IPS DF 4.7 (cell line): ENCODE data around the gene ANTXR1.

Experiments used
- DNase-seq: peaks from one replicate; pipeline ENCODE4 v3.0.0-alpha.2; 2013; ENCODE audit warnings: low spot score; ENCODE audit errors: extremely low read depth

Gene ANTXR1

GRCh38 chr2:69131983-69132675 lies 119.2 kb downstream of the ANTXR1 start:
- DNase-seq: no peak

DNA sequence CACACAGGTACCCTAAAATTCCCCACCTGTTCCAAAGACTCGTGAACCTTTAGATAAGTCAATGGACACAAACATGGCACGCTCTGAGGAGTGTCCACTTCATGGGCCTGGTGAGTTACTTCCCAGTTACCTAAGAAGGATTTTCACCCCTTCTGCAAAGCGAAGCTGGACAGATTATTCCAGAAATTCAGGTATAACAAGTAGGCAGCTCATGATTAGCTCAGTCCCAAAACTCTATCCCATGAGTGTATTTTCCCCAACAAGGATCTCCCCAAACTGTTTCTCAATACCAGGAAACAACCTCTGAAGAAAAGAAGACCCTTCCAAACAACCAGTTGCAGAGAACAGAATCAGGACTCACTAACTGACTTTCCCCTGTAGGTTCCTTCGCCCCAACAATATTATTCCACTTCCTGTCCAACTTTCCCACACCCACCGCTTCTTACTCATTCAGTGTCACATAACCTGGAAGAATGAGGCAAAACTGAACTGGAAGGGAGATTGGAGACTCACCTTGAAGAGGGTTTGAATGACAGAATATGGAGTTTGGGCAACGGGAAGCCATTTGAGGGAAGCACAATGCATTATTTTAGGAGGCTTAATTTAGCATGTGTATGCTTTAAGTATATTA lies 120.1 kb downstream of the ANTXR1 start:
- DNase-seq: no peak

DNA sequence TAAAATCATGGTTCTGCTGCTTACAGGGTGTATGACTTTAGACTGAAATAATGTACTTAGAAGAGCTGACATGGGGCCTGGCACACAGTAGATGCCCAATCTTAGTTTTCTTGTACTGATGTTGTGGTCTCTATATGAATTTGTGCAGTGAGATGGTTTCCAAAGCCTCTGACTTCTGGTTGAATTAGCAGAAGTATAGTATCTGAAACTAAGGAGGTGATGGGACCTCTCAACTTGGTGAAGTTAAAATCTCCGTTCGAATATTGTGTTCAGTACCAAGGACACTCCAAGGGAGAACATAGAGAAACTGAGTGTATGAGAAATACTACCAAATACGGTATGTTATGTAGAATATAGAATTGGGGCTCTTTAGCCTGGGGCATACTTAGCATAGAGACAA lies 120.9 kb downstream of the ANTXR1 start:
- no peak for DNase-seq

DNA sequence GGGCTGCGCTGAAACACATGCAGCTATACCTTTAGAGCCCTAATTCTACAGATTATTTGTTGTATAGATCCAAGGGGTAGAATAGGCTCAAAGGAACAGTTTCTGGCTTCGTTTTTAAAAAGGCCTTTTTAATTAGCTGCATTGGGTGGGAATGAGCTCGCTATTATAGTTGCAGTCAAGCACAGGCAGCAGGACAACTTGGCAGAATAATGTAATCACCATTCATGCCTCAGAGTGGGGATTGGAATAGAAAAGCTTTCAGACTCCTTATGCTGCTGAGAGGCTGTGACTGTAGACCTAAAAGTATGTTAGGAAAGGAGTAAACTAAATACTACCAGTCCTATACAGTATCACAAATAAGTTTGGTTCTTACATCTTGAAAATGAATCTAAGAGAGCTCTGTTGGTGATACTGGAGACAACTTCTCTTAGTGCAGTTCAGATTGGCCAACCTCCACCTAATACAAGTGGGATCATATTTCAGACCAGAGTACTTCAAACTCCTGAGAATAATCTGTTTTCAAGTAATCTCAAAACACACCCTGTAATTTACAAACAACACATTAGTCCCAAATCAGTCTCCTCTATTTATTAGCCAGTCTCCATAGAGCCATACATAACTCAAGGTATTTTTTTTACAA lies 121.4 kb downstream of the ANTXR1 start:
- no peak for DNase-seq

DNA sequence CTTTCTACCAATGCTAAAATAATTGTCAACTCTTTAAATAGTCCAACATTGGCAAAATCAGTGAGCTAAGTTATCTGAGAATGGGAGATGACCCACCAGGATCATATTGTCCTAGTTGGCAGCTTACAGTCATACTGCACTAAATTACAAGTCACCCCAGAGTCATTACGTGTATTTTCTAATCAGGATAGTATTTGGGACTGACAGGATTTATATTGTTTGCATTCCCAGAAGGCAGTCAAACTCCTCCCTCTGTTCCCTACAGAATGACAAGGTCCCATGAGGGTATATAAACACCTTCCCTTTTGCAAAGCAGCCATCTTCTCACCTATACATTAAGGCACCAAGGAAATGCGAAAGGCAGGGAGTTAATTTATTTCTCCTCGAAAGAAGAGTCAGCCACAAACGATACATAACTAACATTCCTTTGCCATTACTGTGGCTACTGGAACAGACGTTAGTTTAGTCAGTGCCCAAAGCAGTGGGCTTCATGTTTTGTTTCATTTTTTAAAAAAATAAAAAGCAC lies 125.3 kb downstream of the ANTXR1 start:
- DNase-seq: no peak

- DNase-seq: no peak
Measured at GRCh38 chr2:69138793-69139459, 125.9 kb downstream of the ANTXR1 start.

DNA sequence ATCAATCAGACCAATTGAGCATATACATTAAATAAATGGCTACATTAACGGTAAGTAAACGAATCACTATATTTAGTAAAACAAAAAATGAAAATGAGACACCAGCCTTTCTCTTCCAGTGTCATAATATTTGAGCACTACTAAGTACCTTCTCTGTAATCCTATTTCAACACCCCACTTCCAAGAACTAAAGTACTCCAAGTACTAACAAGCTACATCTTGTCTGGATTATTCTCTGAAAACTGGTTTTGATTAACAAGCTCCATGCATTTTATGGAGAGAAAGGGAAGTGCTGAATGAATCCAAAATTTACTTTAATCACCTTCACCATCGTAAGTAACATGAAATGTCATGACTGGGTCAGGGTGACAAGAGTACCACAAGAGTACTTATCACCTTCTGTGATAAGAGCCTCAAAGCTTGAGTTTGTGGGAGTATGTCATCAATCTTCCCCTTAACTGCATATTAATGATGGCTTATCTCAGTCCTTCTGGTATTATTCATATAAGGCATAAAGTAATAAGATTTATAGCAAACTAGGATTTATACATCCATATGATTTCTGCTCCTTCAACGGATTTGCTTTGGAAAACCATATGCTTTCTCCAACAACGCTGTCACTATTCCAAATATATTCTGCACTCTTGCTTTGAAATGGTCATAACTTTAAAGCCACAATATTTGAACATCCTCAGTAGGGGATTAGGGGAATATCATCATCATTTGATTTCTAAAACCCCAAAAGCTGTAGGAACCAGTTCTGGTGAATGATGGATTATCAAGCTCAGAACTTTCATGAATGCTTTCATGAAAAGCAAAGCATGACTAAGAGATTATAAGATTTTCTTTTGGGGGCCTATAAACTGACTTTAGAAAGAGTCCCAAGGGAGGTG lies 127.0 kb downstream of the ANTXR1 start:
- DNase-seq: no peak

DNA sequence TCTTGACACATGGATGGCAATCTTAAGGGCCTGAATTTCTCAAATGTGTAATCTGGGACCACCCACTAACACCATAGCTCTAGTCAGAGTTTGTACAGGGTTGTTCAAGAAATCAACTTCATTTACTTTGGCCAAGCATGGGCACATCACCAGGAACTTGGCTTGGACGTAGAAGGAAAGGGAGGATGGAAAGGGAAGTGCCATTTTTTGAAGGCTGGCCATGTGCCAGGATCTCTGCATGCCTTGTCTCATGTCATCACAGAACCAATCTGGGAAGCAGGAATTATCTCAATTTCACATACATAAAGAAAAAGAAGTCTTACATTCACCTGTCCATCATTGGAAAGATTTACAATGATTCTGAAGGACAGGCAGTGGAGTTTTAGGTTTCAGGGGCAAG lies 128.1 kb downstream of the ANTXR1 start:
- DNase-seq: no peak

- DNase-seq: no peak
Measured at GRCh38 chr2:69143748-69144360, 130.9 kb downstream of the ANTXR1 start.

DNA sequence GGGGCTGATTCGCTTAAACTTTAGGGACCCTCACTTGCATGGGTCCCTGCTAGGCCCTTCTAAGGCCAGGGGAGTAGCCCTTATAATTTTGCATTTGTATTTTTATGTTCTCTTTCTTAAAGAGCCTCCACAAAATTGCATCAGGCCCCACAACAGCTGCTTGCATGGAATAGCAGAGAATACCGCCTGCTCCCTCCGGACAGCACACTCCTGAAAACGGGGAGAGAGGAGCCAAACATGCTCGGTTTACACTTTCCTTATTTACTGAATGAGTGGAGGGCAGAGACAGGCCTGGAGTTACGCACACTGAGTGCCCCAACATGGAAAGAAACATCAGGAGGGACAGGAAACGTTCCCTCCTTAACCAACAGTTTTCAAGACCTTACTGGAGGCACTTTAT lies 132.2 kb downstream of the ANTXR1 start:
- DNase-seq: no peak

DNA sequence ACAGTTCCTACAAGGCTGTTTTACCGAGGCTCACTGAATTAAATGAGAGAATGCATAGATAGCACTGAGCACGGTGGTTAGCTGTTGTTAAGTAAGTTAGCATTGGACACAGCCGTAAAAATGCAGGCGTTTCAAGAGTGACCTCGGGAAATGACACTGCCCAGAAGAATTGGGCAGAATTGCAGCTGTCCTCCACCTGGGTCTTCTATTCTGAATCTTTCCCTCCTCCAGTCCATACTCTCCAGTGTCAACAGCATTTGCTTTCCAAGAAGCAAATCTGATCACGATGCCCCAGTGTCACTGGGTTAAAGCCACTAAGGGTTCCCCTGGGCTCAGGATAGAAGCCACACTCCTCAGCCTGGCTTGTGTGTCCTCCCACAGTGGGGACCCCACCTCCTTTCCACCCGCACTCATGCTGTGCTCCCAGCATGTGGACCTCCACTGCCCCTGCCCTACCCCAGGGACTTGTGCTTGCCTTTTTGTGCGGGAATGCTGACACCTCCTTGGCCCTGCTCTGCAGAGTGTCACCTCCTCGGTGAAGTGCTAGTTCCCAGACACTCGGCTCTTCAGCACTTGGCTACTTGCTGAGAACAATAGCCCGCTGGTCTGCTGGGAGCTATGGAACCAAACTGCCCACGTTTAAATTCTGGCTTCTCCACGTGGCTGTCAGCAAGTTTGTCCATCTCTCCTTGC lies 135.0 kb downstream of the ANTXR1 start:
- DNase-seq: no peak

GRCh38 chr2:69149631-69150215 lies 136.7 kb downstream of the ANTXR1 start:
- DNase-seq: no peak

- no peak for DNase-seq
Measured at GRCh38 chr2:69151931-69152330, 139.0 kb downstream of the ANTXR1 start.

DNA sequence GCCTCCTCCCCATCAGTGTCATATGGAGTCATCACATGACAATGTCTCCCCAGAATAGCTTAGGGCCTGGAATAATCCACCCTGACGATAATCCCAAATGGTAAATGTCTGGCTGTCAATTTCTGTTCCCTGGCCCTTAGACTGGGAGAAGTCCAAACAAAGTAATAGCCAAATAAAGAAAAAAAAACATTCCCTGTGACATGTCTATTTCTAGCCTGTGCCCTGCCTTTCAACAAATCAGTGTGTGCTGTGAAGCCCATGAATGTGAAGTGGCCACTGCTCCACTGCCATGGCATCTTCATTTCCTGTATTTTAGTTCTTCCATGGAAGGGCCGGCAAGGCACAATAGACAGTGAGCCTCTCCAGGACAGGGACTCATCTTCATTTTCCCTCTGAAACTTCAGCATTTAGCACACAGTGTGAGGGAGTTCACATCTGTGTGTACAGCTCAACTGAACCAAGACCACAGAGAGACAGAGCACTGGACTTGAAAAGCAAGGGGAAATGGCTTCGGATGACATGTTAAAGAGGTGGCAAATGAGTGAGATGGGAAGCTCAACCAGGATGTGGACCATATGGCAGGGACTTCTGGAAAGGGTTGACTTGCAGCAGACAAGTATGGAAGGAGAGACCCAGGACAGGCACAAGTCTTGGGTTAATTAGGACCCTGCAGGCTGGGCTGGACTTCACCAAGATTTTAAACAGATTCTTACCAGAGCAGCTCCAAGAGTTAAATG lies 140.0 kb downstream of the ANTXR1 start:
- DNase-seq: no peak

GRCh38 chr2:69154106-69154505 lies 141.1 kb downstream of the ANTXR1 start:
- no peak for DNase-seq

- no peak for DNase-seq
Measured at GRCh38 chr2:69156624-69157023, 143.6 kb downstream of the ANTXR1 start.

DNA sequence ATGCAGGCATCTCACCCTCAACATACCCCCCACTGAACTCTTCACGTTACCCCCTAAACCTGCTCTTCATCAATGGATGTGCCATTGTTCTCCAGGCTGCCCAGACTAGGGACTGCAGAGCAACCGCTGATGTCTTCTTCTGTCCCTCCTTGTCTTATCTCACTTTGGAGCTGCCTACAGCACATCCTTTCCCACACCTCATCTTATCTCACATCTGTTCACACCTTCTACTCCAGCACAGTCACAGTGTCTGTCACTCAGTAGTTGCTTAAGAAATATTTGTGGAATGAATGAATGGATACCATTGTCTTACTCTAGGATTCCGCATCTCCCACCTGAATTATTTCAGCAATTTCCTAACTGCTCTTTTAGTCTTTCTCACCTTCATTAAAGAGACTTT lies 144.5 kb downstream of the ANTXR1 start:
- no peak for DNase-seq

DNA sequence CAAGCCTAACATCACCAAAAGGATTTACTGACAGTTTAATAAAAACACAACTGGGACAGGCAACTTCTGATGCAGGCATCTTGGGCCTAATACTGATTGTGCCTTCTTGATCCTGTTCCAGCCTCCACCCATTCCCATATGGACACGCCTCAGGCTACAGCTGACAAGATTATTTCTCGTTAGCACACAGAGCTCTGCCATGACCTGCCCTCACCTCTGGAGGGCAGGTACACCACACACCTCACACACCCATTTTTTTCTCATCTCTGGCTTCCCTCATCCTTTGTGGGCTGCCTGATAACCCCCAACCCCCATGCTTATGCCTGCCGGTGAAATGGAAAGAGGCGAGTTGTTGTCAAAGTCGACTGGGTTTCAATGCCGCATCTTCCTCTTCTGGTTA lies 147.0 kb downstream of the ANTXR1 start:
- no peak for DNase-seq

DNA sequence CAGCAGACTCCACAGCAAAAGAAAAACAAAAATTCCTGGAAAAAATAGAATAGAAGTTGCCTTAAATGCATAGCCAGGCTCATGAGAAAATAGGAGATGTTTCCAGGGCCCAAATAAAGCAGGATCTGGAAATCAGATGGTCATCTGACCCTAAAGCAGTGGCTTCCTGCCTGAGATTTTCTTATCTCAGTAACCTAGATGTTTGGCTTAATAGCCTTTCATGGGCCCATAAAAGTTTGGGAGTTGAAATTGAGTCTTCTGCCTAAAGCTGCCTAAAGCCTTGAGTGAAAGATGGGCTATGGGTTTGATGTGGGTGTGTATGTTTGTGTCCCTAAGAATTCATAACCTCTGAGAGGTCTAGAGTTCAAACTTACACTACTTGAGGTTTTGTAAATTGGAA lies 149.1 kb downstream of the ANTXR1 start:
- DNase-seq: no peak
